GM12891 (cell line): Measurements from ENCODE around the gene CD300LF.
A peak's percentile ranks its signal among the peaks of the same experiment; 100 is the strongest.

Experiments used
- DNase-seq: peaks from one replicate; pipeline ENCODE4 v3.0.0; 2011; ENCODE audit warnings: low spot score; ENCODE audit not compliant: insufficient read length
- FAIRE-seq: peaks from 2 replicates; lab custom pipeline; 2011; peaks lifted over from hg19 to GRCh38; lab: Jason Lieb, UNC
- PAX5 ChIP-seq: IDR thresholded peaks from 2 replicates; pipeline ENCODE4 v1.6.1; 2011; ENCODE audit warnings: low read length, moderate library complexity, mild to moderate bottlenecking; ENCODE audit not compliant: insufficient read depth, severe bottlenecking
- POLR2A ChIP-seq: IDR thresholded peaks from 2 replicates; pipeline ENCODE4 v1.6.1; 2011; ENCODE audit warnings: low read depth, low read length, control low read depth
- POLR2AphosphoS5 ChIP-seq: IDR thresholded peaks from 2 replicates; pipeline ENCODE4 v1.6.1; 2011; ENCODE audit warnings: low read depth, low read length, control low read depth
- POU2F2 ChIP-seq: IDR thresholded peaks from 2 replicates; pipeline ENCODE4 v1.6.1; 2011; ENCODE audit warnings: low read depth, mild to moderate bottlenecking, control low read depth, low read length, moderate library complexity
- SPI1 ChIP-seq: IDR thresholded peaks from 2 replicates; pipeline ENCODE4 v1.6.1; 2011; ENCODE audit warnings: low read depth, low read length, control low read depth
- TAF1 ChIP-seq: IDR thresholded peaks from 2 replicates; pipeline ENCODE4 v1.6.1; 2011; ENCODE audit warnings: low read depth, low read length, control low read depth

The CD300LF gene

DNA sequence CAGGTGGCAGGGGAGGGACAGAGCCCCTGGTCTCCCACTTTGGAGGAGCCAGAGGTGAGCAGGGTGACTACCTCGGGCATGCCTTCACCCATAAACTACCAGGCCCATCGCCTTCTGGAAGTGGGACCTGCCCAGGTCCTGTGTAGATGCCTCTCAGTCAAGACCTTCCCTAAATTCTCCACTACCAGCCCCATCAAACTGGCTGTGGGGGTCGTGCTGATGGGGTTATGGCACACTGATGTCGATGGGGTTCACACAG, 18.6 kb upstream of the CD300LF start:
- no peak for DNase-seq
- TF ChIP-seq POLR2AphosphoS5 (no peak), TAF1 (no peak), SPI1 (no peak), PAX5 (no peak), POLR2A (no peak), POU2F2 (no peak)
- FAIRE-seq = no peak

DNA sequence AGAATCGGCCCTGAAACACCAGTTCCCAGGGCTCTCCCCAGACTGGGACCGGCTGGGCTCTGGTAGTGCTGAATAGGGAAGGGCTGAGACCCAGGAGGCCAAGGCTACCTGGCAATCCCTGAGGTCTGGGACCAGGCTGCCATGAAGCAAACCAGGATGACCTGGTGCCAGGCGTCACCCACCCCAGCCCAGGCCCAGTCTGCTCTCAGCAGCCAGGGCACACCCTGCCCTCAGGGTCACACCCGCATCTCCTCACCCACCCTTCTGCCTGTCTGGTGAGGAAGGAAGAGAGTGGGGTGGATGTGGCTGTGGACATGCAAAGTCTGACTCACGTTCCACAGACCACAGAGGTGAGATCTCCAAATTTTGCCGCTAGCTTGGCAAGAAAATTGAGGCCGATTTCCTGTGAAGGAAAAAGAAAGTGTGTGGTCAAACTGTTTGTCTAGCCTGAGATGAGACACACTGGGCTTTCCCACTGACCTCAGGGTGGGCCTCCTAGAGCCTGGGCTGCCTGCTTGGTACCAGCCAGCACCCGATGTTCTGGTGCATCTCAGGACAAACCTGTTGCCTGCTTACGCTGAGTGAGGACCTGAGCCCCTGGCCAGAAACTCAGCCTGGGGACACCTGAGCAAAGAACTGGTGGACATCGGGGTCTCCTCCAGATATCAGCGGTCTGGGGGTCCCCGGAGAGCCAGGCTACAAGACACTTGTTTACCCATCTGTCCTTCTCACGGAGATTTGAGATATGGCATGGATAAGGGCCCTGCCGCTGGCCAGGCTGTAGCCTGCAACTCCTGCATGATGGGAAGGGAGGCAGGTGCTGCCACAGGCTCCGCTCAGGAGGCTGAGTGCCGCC, 18.0 kb upstream of the CD300LF start:
- DNase-seq = no peak
- FAIRE-seq = peak; percentile 77
- no peak for TF ChIP-seq POLR2AphosphoS5
- TF ChIP-seq POU2F2 = 0 out of 2 replicates have a peak, but pooled peaks have one; percentile 11

GRCh38 chr17:74729866-74730265, 17.1 kb upstream of the CD300LF start:
- FAIRE-seq (no peak), DNase-seq (no peak)
- TF ChIP-seq POU2F2 = no peak
- TF ChIP-seq SPI1 = no peak
- no peak for TF ChIP-seq PAX5
- no peak for TF ChIP-seq TAF1
- no peak for TF ChIP-seq POLR2A
- TF ChIP-seq POLR2AphosphoS5 = no peak

DNA sequence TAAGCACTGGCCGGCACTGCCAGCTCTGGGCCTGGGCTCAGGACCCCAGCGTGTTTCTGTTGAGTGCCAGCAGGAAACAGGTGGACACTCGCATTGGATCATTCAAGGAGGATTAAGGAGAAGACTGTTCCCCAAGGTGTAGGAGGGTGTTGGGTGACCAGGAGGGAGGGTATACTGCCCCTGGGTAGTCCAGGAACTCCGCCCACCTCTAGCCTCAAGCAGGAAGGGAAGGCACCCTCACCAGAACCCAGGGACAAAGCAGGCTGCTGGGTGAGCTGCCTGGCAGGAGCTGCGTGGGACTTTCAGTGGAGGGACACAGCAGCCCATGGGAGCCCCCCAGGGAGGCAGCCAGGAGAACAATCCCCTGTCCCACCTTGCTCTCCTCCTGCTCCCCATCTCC, 16.6 kb upstream of the CD300LF start:
- TF ChIP-seq TAF1 = no peak
- no peak for TF ChIP-seq PAX5
- DNase-seq (no peak), FAIRE-seq (no peak)

- no peak for TF ChIP-seq SPI1
- TF ChIP-seq POLR2AphosphoS5 = no peak
- no peak for TF ChIP-seq PAX5
- no peak for TF ChIP-seq POU2F2
- TF ChIP-seq TAF1 = no peak
- TF ChIP-seq POLR2A = no peak
- FAIRE-seq = peak; percentile 90
- no peak for DNase-seq
These were observed 16.0 kb upstream of the CD300LF start for GRCh38 chr17:74728702-74729075.

GRCh38 chr17:74728033-74728701, 15.4 kb upstream of the CD300LF start:
- peak; percentile 83 for FAIRE-seq
- no peak for TF ChIP-seq SPI1
- TF ChIP-seq TAF1 = no peak
- TF ChIP-seq POLR2AphosphoS5 = no peak
- no peak for TF ChIP-seq POU2F2
- no peak for TF ChIP-seq PAX5
- no peak for TF ChIP-seq POLR2A
- no peak for DNase-seq

DNA sequence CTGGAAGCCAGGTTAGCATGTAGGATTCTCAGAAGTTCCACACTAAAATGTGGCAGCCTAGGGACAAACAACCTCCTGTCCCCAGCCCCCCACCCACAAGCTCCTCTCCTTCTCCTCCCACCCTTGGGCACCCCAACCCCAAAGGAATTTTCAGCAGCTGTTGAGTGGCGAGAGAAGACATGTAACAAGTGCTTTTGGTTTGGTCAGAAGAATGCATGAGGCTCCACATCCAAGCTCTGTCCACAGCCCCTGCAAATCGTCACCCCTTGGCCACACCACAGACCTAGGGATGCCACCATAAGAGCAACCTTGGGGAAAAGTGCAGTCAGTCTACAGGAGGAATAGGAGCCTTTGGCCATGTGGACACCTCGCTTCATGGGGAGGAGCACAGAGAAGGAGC, 12.4 kb upstream of the CD300LF start:
- no peak for FAIRE-seq
- no peak for TF ChIP-seq POLR2A
- no peak for TF ChIP-seq PAX5
- no peak for TF ChIP-seq POLR2AphosphoS5
- TF ChIP-seq POU2F2 = no peak
- no peak for TF ChIP-seq SPI1
- TF ChIP-seq TAF1 = no peak
- DNase-seq = no peak

DNA sequence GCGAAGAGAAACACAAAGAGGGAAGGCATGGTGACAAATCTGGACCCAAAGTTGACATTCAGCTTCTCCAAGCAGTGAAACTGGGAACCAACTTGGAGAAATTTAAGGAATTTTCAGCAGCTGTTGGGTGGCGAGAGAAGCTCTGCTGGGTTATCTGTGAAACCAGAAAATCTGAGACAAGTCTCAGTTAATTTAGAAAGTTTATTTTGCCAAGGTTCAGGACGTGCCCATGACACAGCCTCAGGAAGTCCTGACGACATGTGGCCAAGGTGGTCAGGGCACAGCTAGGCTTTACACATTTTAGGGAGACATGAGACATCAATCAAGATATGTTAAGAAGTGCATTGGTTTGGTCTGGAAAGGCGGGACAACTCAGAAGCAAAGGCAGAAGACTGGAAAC, 11.2 kb upstream of the CD300LF start:
- DNase-seq = no peak
- TF ChIP-seq TAF1 (no peak), SPI1 (no peak), POLR2AphosphoS5 (no peak), POLR2A (no peak), POU2F2 (no peak), PAX5 (no peak)
- FAIRE-seq = no peak

DNA sequence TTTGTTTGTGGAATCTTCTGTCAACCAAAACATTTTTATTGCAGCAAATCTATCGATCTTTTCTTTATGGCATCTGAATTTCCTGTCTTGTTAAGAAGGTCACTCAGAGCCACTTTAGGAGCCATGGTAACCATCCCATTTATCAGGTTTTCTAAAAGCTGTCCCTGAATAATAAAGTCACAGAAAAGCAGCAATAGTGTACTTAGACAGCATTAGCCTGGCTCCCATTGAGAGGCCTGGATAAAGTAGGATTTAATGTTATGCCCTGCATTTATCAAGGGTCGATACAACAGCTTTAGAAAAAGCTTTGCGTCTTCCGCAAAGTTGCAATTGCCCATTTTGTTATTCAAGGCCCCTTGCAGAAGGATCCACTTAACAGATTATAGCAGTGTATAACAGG, 10.1 kb upstream of the CD300LF start:
- no peak for DNase-seq
- no peak for FAIRE-seq
- TF ChIP-seq POLR2AphosphoS5 = no peak
- no peak for TF ChIP-seq POLR2A
- TF ChIP-seq POU2F2 = no peak
- TF ChIP-seq PAX5 = no peak
- TF ChIP-seq TAF1 = no peak
- no peak for TF ChIP-seq SPI1

DNA sequence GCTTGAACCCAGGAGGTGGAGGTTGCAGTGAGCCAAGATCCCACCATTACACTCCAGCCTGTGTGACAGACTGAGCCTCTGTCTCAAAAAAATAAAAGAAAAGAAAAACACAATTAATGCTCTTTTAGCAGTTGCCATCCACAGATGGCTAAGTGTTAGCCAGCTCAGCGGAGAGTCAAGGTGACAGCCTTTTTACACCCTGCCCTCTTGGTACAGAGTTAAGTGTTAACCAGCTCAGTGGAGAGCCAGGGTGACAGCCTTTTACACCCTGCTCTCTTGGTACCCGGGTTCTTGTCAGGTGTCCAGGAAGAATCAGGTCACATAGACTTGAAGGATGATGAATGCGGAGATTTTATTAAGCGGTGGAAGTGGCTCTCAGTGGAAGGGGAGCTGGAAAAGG, 7.8 kb upstream of the CD300LF start:
- TF ChIP-seq POLR2A (no peak), TAF1 (no peak), POU2F2 (no peak), SPI1 (no peak), PAX5 (no peak), POLR2AphosphoS5 (no peak)
- no peak for FAIRE-seq
- DNase-seq = no peak
